ENCODE results near the gene NIPSNAP2. TPM values are rescaled to one million over a fixed set of nuclear protein-coding genes. Genes with fewer than 3 reads are reported as not detected.

Gene NIPSNAP2
- total RNA-seq, 3 donors from 2014 or later (not counting 1 experiment from before 2014, with no cell fraction given) = 35.9 to 44.8 (median 42.8) TPM

DNA sequence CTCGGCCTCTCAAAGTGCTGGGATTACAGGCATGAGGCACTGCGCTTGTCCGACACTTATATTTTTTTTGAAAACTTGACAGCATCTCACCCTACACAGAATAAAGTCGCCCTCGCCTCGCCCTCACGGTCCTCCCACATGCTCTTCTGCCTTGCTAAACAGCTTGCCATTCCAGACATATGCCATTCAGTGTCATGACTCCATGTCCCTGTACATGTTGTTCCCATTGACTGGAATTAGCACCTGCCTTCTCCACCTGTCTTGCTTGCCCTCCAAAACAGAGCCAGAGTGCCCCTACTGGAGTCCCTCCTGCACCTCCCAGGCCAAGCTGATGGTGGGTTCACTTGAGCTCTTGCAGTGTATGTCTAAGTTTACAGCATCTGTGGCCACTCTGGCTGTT lies 6.2 kb downstream of the NIPSNAP2 start:
- H3K4me1 Mint-ChIP-seq = peaks cover 26 to 43% of the 10 kb centered on the region in 2 donors

GRCh38 chr7:55970978-55971377 lies 6.6 kb downstream of the NIPSNAP2 start:
- TF ChIP-seq CTCF (IDR thresholded peaks at IDR 0.05) = no peak
- no peak overlapping the region for H3K4me3 ChIP-seq (ENCODE audit: low read length)
- DNase-seq (no peak), ATAC-seq (no peak)
- no peaks in the 10 kb centered on the region for H3K9me3 ChIP-seq (ENCODE audit: control insufficient read depth, insufficient read depth, low read length)
- no peaks in the 10 kb centered on the region for H3K27me3 ChIP-seq (ENCODE audit: control insufficient read depth, insufficient read depth, low read length)
- no peaks in the 10 kb centered on the region for H3K4me1 ChIP-seq (ENCODE audit: control insufficient read depth, insufficient read depth, low read length)
- Mint-ChIP-seq H3K27me3 (ENCODE audit: low read depth in 2 of 2) (no peaks in the 10 kb centered on the region), H3K36me3 (no peaks in the 10 kb centered on the region), H3K4me1 (peaks cover 26 to 43% of the 10 kb centered on the region in 2 donors), H3K4me3 (no peak overlapping the region), H3K9me3 (no peaks in the 10 kb centered on the region), H3K27ac (no peak overlapping the region)
- intact Hi-C loops (cut with micrococcal nuclease) = no loop called here
- no peak overlapping the region for H3K27ac ChIP-seq (ENCODE audit: low read length)
- no peaks in the 10 kb centered on the region for H3K36me3 ChIP-seq (ENCODE audit: control insufficient read depth, insufficient read depth, low read length)
- WGBS (ENCODE audit: insufficient coverage) = 95% methylated on average over 8 of the region's 8 CpGs

More for the DNA sequence above, 6.2 kb downstream of the NIPSNAP2 start:
- 97% methylated on average over 7 of the region's 7 CpGs for WGBS (ENCODE audit: insufficient coverage)
- Histone ChIP-seq H3K4me3 (ENCODE audit: low read length) (no peak overlapping the region), H3K9me3 (ENCODE audit: control insufficient read depth, insufficient read depth, low read length) (no peaks in the 10 kb centered on the region), H3K36me3 (ENCODE audit: control insufficient read depth, insufficient read depth, low read length) (no peaks in the 10 kb centered on the region), H3K27ac (ENCODE audit: low read length) (no peak overlapping the region), H3K4me1 (ENCODE audit: control insufficient read depth, insufficient read depth, low read length) (no peaks in the 10 kb centered on the region), H3K27me3 (ENCODE audit: control insufficient read depth, insufficient read depth, low read length) (no peaks in the 10 kb centered on the region)
- Mint-ChIP-seq H3K4me3 (no peak overlapping the region), H3K9me3 (no peaks in the 10 kb centered on the region), H3K27ac (no peak overlapping the region), H3K27me3 (ENCODE audit: low read depth in 2 of 2) (no peaks in the 10 kb centered on the region), H3K36me3 (no peaks in the 10 kb centered on the region)
- intact Hi-C loops (cut with micrococcal nuclease) = no loop called here
- no peak for ATAC-seq
- no peak for DNase-seq
- TF ChIP-seq CTCF (IDR thresholded peaks at IDR 0.05) = no peak

- peaks cover 31 to 37% of the 10 kb centered on the region in 2 donors for H3K4me1 Mint-ChIP-seq
- no peak overlapping the region for H3K27ac Mint-ChIP-seq
- no peaks in the 10 kb centered on the region for H3K27me3 Mint-ChIP-seq (ENCODE audit: low read depth in 2 of 2)
- Histone ChIP-seq H3K27me3 (ENCODE audit: control insufficient read depth, insufficient read depth, low read length) (no peaks in the 10 kb centered on the region), H3K27ac (ENCODE audit: low read length) (no peak overlapping the region), H3K36me3 (ENCODE audit: control insufficient read depth, insufficient read depth, low read length) (peaks cover 9% of the 10 kb centered on the region), H3K9me3 (ENCODE audit: control insufficient read depth, insufficient read depth, low read length) (no peaks in the 10 kb centered on the region), H3K4me1 (ENCODE audit: control insufficient read depth, insufficient read depth, low read length) (no peaks in the 10 kb centered on the region), H3K4me3 (ENCODE audit: low read length) (no peak overlapping the region)
- intact Hi-C loops (cut with micrococcal nuclease) = no loop called here
- WGBS (ENCODE audit: insufficient coverage) = 93% methylated on average over 4 of the region's 7 CpGs
- ATAC-seq (no peak), DNase-seq (no peak)
- no peaks in the 10 kb centered on the region for H3K9me3 Mint-ChIP-seq
- H3K36me3 Mint-ChIP-seq = no peaks in the 10 kb centered on the region
- TF ChIP-seq CTCF (IDR thresholded peaks at IDR 0.05) = no peak
- H3K4me3 Mint-ChIP-seq = no peak overlapping the region
These were observed 9.4 kb downstream of the NIPSNAP2 start for GRCh38 chr7:55973747-55974250.

- Histone ChIP-seq H3K27ac (ENCODE audit: low read length) (no peak overlapping the region), H3K4me1 (ENCODE audit: control insufficient read depth, insufficient read depth, low read length) (no peaks in the 10 kb centered on the region), H3K36me3 (ENCODE audit: control insufficient read depth, insufficient read depth, low read length) (peaks cover 29% of the 10 kb centered on the region), H3K4me3 (ENCODE audit: low read length) (no peak overlapping the region), H3K27me3 (ENCODE audit: control insufficient read depth, insufficient read depth, low read length) (no peaks in the 10 kb centered on the region), H3K9me3 (ENCODE audit: control insufficient read depth, insufficient read depth, low read length) (no peaks in the 10 kb centered on the region)
- ATAC-seq = no peak
- H3K36me3 Mint-ChIP-seq = peaks cover 6% of the 10 kb centered on the region
- no peak overlapping the region for H3K4me3 Mint-ChIP-seq
- no peak overlapping the region for H3K27ac Mint-ChIP-seq
- H3K27me3 Mint-ChIP-seq (ENCODE audit: low read depth in 2 of 2) = no peaks in the 10 kb centered on the region
- no peak for TF ChIP-seq CTCF (IDR thresholded peaks at IDR 0.05)
- peaks cover 18% of the 10 kb centered on the region in 2 donors for H3K4me1 Mint-ChIP-seq
- 95% methylated on average over 6 of the region's 7 CpGs for WGBS (ENCODE audit: insufficient coverage)
- intact Hi-C loops (cut with micrococcal nuclease) = no loop called here
- no peak for DNase-seq
- H3K9me3 Mint-ChIP-seq = no peaks in the 10 kb centered on the region
These were observed 11.7 kb downstream of the NIPSNAP2 start for GRCh38 chr7:55975988-55976633.
